Mesenchymal stem cell (in vitro differentiated cells and primary cell): Measurements from ENCODE around the gene SPDYE2.
"Not testable (repeated sequence)": the region's sequence is repeated elsewhere in the genome, so short reads cannot be mapped to it uniquely, and the experiment has no call there.

Experiments
- DNase-seq: peaks from one replicate; pipeline ENCODE4 v3.0.0-alpha.2; 2013
- H2AFZ ChIP-seq: one replicate; pipeline ENCODE4 v1.6.1; 2013; ENCODE audit warnings: low read depth, mild to moderate bottlenecking, control low read depth, inconsistent platforms, low read length, moderate library complexity
- H2AK5ac ChIP-seq: 2 replicates; pipeline ENCODE4 v1.6.1; 2013; ENCODE audit warnings: low read length, moderate library complexity, mild to moderate bottlenecking, inconsistent platforms; ENCODE audit not compliant: severe bottlenecking
- H2BK120ac ChIP-seq: one replicate; pipeline ENCODE4 v1.6.1; 2013; ENCODE audit warnings: low read depth, mild to moderate bottlenecking, inconsistent platforms, low read length, moderate library complexity
- H2BK12ac ChIP-seq, 2 experiments: one replicate each; pipeline ENCODE4 v1.6.1; 2013; ENCODE audit warnings: inconsistent platforms in 2 of 2, low read length in 2 of 2, mild to moderate bottlenecking in 2 of 2, moderate library complexity in 2 of 2, control low read depth in 1 of 2
- H2BK15ac ChIP-seq: one replicate; pipeline ENCODE4 v1.6.1; 2013; ENCODE audit warnings: mild to moderate bottlenecking, low read depth, inconsistent platforms; ENCODE audit not compliant: poor library complexity, severe bottlenecking
- H2BK5ac ChIP-seq: 2 replicates; pipeline ENCODE4 v1.6.1; 2013; ENCODE audit warnings: low read depth, mild to moderate bottlenecking, low read length, control low read depth, inconsistent platforms; ENCODE audit not compliant: poor library complexity, severe bottlenecking
- H3K14ac ChIP-seq, 2 experiments: one replicate each; pipeline ENCODE4 v1.6.1; 2013; ENCODE audit warnings: inconsistent platforms in 2 of 2, low read length in 2 of 2, control low read depth in 1 of 2, mild to moderate bottlenecking in 1 of 2, moderate library complexity in 1 of 2
- H3K18ac ChIP-seq, 2 experiments: one replicate each; pipeline ENCODE4 v1.6.1; 2013; ENCODE audit warnings: inconsistent platforms in 2 of 2, low read length in 2 of 2, control low read depth in 1 of 2, low read depth in 1 of 2, mild to moderate bottlenecking in 1 of 2
- H3K23ac ChIP-seq, 2 experiments: one replicate each; pipeline ENCODE4 v1.6.1; 2013; ENCODE audit warnings: inconsistent platforms in 2 of 2, low read length in 2 of 2, mild to moderate bottlenecking in 2 of 2, moderate library complexity in 2 of 2, control low read depth in 1 of 2
- H3K27ac ChIP-seq: 2 replicates; pipeline ENCODE4 v1.5.1; 2013; ENCODE audit warnings: mild to moderate bottlenecking, moderate library complexity, low read length, control low read depth, inconsistent platforms; ENCODE audit not compliant: poor library complexity, severe bottlenecking
- H3K27me3 ChIP-seq, 2 experiments: 2 replicates each; pipeline versions ENCODE4 v1.6.1 to v1.7.0; 2013; ENCODE audit warnings: low read length in 2 of 2, mild to moderate bottlenecking in 2 of 2, moderate library complexity in 2 of 2, control low read depth in 1 of 2, inconsistent platforms in 1 of 2; ENCODE audit not compliant: control insufficient read depth in 1 of 2, insufficient read depth in 1 of 2
- H3K36me3 ChIP-seq, 2 experiments: 2 replicates each; pipeline versions ENCODE4 v1.6.1 to v1.7.0; 2013; ENCODE audit warnings: low read length in 2 of 2, control low read depth in 1 of 2, inconsistent platforms in 1 of 2, low read depth in 1 of 2, mild to moderate bottlenecking in 1 of 2; ENCODE audit not compliant: insufficient read depth in 2 of 2, control insufficient read depth in 1 of 2
- H3K4ac ChIP-seq, 2 experiments: one replicate each; pipeline ENCODE4 v1.6.1; 2013; ENCODE audit warnings: inconsistent platforms in 2 of 2, low read length in 2 of 2, mild to moderate bottlenecking in 2 of 2, moderate library complexity in 2 of 2, control low read depth in 1 of 2, low read depth in 1 of 2
- H3K4me1 ChIP-seq: 2 replicates; pipeline ENCODE4 v1.6.1; 2013; ENCODE audit warnings: low read depth, low read length, control low read depth; ENCODE audit not compliant: control insufficient read depth, insufficient read depth
- H3K4me2 ChIP-seq: 2 replicates; pipeline ENCODE4 v1.6.1; 2013; ENCODE audit warnings: low read length, mild to moderate bottlenecking, inconsistent platforms; ENCODE audit not compliant: poor library complexity, severe bottlenecking
- H3K4me3 ChIP-seq, 2 experiments: 2 replicates each; pipeline versions ENCODE4 v1.5.1 to v1.7.0; 2013; ENCODE audit warnings: low read length in 2 of 2, mild to moderate bottlenecking in 2 of 2, control low read depth in 1 of 2, low read depth in 1 of 2; ENCODE audit not compliant: insufficient read depth in 1 of 2
- H3K79me1 ChIP-seq: replicated peaks from 2 replicates; pipeline ENCODE4 v1.6.1; 2013; ENCODE audit warnings: mild to moderate bottlenecking, control low read depth, low read length, inconsistent platforms; ENCODE audit not compliant: poor library complexity, severe bottlenecking
- H3K9ac ChIP-seq: 2 replicates; pipeline ENCODE4 v1.7.0; 2013; ENCODE audit warnings: mild to moderate bottlenecking, low read length, moderate library complexity
- H3K9me3 ChIP-seq: 2 replicates; pipeline ENCODE4 v1.7.0; 2013; ENCODE audit warnings: mild to moderate bottlenecking, low read length; ENCODE audit not compliant: control insufficient read depth
- H4K8ac ChIP-seq: one replicate; pipeline ENCODE4 v1.6.1; 2013; ENCODE audit warnings: inconsistent platforms, mild to moderate bottlenecking, low read length, moderate library complexity
- H4K91ac ChIP-seq: one replicate; pipeline ENCODE4 v1.6.1; 2013; ENCODE audit warnings: mild to moderate bottlenecking, low read length, inconsistent platforms
- WGBS: methylation state at CpG from one replicate; pipeline ENCODE4 v1.1.7; 2013; ENCODE audit warnings: mixed read lengths; 5-methylcytosine and 5-hydroxymethylcytosine counted together

Gene SPDYE2

DNA sequence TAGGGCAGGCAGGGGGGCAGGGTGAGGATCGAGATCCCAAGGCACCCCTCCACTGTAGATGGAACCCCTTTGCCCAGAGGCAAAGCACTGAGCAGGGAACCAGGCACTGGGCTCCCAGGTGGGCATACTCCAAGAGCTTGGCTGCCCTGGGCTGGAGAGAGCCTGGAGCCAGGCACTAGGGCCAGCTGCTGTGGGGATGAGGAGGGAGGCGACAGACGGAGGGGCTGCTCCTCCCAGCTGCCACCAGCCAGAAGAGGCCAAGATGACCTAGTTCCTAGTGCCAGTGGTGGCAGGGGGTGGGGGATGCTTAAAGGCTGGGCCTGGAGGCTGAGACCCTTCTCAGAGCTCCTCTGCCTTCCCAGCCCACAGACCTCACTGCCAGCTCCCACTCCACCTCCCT lies 35.1 kb upstream of the SPDYE2 start:
- H2BK15ac ChIP-seq, H3K9ac ChIP-seq, H4K8ac ChIP-seq, H3K23ac ChIP-seq, H3K9me3 ChIP-seq, H3K18ac ChIP-seq, H3K14ac ChIP-seq, H3K27me3 ChIP-seq, H2BK12ac ChIP-seq, H3K27ac ChIP-seq, H3K79me1 ChIP-seq, DNase-seq, H2AFZ ChIP-seq, H3K4ac ChIP-seq, H3K4me1 ChIP-seq, H3K36me3 ChIP-seq, H3K4me2 ChIP-seq, H2BK5ac ChIP-seq, H2AK5ac ChIP-seq, H2BK120ac ChIP-seq, H3K4me3 ChIP-seq, H4K91ac ChIP-seq: not testable (repeated sequence)
- no CpG with 5 or more reads among the region's 3 CpGs for WGBS

DNA sequence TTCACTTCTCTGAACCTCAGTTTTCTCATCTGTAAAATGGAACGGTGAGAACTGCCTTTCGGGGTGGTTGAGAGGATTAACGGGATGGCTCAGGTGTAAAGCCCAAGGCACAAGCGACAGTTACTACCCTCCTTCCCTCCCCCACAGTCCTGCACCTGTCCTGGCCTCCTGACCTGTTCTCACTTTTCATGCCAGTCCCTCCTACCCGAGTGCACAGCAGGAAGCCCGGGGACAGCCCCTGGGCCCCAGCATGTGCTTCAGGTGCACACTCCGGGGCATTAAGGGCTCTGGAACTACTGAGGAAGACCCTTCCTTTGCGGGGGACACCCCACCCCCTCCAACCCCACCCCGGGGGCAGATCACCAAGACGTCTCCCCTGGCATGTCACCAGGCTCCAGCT lies 34.1 kb upstream of the SPDYE2 start:
- not testable (repeated sequence) for H3K36me3 ChIP-seq, H2BK5ac ChIP-seq, H2BK15ac ChIP-seq, H3K27me3 ChIP-seq, H3K4ac ChIP-seq, H3K79me1 ChIP-seq, H4K8ac ChIP-seq, H2AK5ac ChIP-seq, H3K14ac ChIP-seq, H3K4me1 ChIP-seq, H3K18ac ChIP-seq, H3K23ac ChIP-seq, H3K27ac ChIP-seq, H2BK120ac ChIP-seq, H3K9ac ChIP-seq, H3K9me3 ChIP-seq, H3K4me3 ChIP-seq, H3K4me2 ChIP-seq, DNase-seq, H4K91ac ChIP-seq, H2AFZ ChIP-seq, H2BK12ac ChIP-seq
- no CpG with 5 or more reads among the region's 10 CpGs for WGBS

DNA sequence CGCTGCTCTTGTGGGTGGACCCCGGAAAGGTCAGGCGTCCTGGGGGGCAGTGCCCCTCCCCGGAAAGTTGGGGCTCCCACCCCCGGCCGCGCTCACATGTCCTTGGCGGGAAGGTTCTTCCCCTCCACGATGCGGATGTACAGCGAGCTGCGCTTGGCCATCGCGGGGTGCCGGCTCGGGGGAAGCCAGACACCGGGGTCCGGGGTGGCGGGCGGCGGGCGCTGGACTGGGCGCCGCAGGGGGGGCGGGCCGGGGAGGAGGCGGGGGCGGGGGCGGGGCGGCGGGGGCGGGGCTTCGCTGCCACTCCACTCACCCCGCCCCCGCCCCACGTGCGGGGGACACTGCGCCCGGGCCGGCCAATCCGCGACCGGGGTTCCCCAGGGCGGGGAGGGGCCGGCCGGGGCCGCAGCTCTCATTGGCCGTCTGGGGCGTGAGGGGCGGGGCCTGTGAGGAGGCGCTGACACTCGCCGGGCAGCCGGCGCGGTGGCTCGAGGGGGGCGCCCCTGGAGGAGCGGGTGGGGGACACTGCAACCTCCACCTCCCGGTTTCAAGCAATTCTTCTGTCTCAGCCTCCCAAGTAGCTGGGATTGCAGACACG lies 33.4 kb upstream of the SPDYE2 start, which contains the start of gene RASA4B:
RASA4B (minus strand) TSS at position 228 of the 598 bp plus-strand sequence; CDS start at position 161, 67 bp downstream.
- no CpG with 5 or more reads among the region's 61 CpGs for WGBS
- H2AFZ ChIP-seq, H3K4me1 ChIP-seq, H2BK120ac ChIP-seq, H3K4ac ChIP-seq, H2BK15ac ChIP-seq, H3K14ac ChIP-seq, H3K9ac ChIP-seq, H4K91ac ChIP-seq, H2AK5ac ChIP-seq, H2BK5ac ChIP-seq, H4K8ac ChIP-seq, H3K27ac ChIP-seq, H3K4me2 ChIP-seq, H2BK12ac ChIP-seq, H3K79me1 ChIP-seq, H3K23ac ChIP-seq, H3K9me3 ChIP-seq, H3K18ac ChIP-seq, H3K27me3 ChIP-seq, H3K4me3 ChIP-seq, H3K36me3 ChIP-seq: not testable (repeated sequence)
- peak; percentile 0 for DNase-seq

DNA sequence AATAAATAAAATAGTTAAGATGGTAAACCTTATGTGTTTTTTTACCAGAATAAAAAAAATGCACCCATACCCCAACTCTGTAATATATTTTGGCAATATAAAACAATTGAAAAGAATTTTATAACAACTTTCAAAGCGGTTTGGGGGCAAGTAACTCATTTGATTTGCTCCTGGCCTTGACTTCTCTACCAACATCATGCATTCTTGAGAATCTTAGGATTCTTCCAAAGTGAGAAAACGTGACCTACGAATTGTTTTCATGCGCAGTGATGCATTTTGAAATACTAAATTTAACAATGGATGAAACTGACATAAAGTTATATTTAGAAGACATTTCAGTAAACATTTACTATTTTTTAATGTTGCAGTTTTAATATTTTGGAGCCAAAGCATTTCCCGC lies 30.2 kb upstream of the SPDYE2 start:
- H3K36me3 ChIP-seq, DNase-seq: not testable (repeated sequence)

More for the DNA sequence above, 30.2 kb upstream of the SPDYE2 start:
- H3K4me1 ChIP-seq, H2BK12ac ChIP-seq, H3K18ac ChIP-seq, H3K9me3 ChIP-seq, H2BK15ac ChIP-seq, H3K79me1 ChIP-seq, H3K14ac ChIP-seq, H2BK5ac ChIP-seq, H3K27me3 ChIP-seq, H3K4ac ChIP-seq, H3K4me2 ChIP-seq, H3K27ac ChIP-seq, H2AFZ ChIP-seq, H4K91ac ChIP-seq, H3K4me3 ChIP-seq, H4K8ac ChIP-seq, H3K23ac ChIP-seq, H3K9ac ChIP-seq, H2AK5ac ChIP-seq, H2BK120ac ChIP-seq: not testable (repeated sequence)
- WGBS = no CpG with 5 or more reads among the region's 5 CpGs
